Right cardiac atrium (tissue), 5 donors: ENCODE results near the gene ARHGAP15. TPM values are rescaled to one million over a fixed set of nuclear protein-coding genes. Genes with fewer than 3 reads are reported as not detected.

Source experiments
- ATAC-seq, 2 donors: fragments of 200-7000 bp; cut with Tn5 transposase; one replicate each; pipeline versions ENCODE4 v1.8.0 to v1.9.1; 2020; ENCODE audit warnings: moderate library complexity in 2 of 2, mild to moderate bottlenecking in 1 of 2
- DNase-seq, 3 donors: peaks; one replicate each; pipeline ENCODE4 v3.0.0-alpha.2; 2020
- H3K27ac ChIP-seq: one replicate; pipeline ENCODE4 v1.5.1; 2013; ENCODE audit warnings: mild to moderate bottlenecking, low read length, control low read depth, moderate library complexity
- H3K27me3 ChIP-seq: one replicate; pipeline ENCODE4 v1.6.1; 2013; ENCODE audit not compliant: control insufficient read depth, insufficient read depth
- H3K4me1 ChIP-seq: one replicate; pipeline ENCODE4 v1.6.1; 2013; ENCODE audit warnings: low read length; ENCODE audit not compliant: control insufficient read depth, insufficient read depth
- H3K4me3 ChIP-seq: one replicate; pipeline ENCODE4 v1.5.1; 2013; ENCODE audit warnings: low read length, control low read depth
- H3K9me3 ChIP-seq: one replicate; pipeline ENCODE4 v1.6.1; 2013; ENCODE audit warnings: low read length; ENCODE audit not compliant: control insufficient read depth
- WGBS: extraction: QIAGEN DNeasy Blood & Tissue Kit; methylation state at CpG from one replicate; pipeline ENCODE4 v1.1.7; 2013; 5-methylcytosine and 5-hydroxymethylcytosine counted together
- intact Hi-C, 4 donors: fragments of 100-400 bp; cut with DNase I; formaldehyde crosslinking; loops; one replicate each; pipeline versions ENCODE4 v1.11.0 to v1.14.0; 2022 to 2023
- polyA plus RNA-seq: library from polyadenylated mRNA; stranded (reverse); fragments of 200-250 nt; gene quantifications from one replicate; pipeline ENCODE4 v1.2.3, GENCODE V29; 2013
- total RNA-seq, 4 donors: library from RNA; stranded (reverse); fragmentation: NEBNext Ultra II Directional; extraction: Animal tissue kit (Norgen Biotek cat#: 25700); gene quantifications; one replicate each; pipeline ENCODE4 v1.2.1, GENCODE V29; 2021
- donor health status: healthy with polysubstance abuse.
- donor health status: DM: no; HTN: yes; CAD: no.
- donor health status: DM: no; HTN: no; CAD: no.
- donor health status: DM: no; HTN: yes; CAD: no; lungs with severe emphysema.
- donor health status: DM: yes; HTN: yes; CAD: no.

ARHGAP15 gene
- total and polyA plus RNA-seq, 5 donors = 4.5 to 8.4 (median 6.5) TPM

DNA sequence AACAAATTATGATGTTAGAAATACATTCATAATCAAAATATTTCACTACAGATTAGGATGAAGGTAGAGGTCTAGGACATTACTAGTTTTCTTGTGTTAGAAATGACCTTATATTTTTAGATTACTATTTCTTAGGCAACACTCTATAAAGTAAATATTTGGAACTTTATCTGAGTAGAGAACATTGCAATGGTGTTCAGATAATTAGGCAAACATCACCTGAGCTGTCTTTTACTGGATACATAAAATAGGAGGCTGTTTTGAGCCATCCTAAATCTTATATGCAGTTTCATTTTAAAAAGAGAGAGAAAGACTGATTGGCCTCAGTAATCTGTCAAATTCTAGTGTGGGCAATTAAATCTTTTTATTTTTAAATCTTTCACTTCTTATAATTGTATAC is 304.6 kb downstream of the ARHGAP15 start:
- no peak overlapping the region for H3K27ac ChIP-seq
- H3K27me3 ChIP-seq = no peaks in the 10 kb centered on the region
- H3K4me3 ChIP-seq = no peak overlapping the region
- ATAC-seq = no peak
- no peak for DNase-seq
- intact Hi-C loops = loop anchor here in 1 of 4 donors (5.0 kb wide), 1 partner anchor 48 kb away; no protein-coding TSS in a partner anchor
- H3K9me3 ChIP-seq = no peaks in the 10 kb centered on the region
- no peaks in the 10 kb centered on the region for H3K4me1 ChIP-seq

DNA sequence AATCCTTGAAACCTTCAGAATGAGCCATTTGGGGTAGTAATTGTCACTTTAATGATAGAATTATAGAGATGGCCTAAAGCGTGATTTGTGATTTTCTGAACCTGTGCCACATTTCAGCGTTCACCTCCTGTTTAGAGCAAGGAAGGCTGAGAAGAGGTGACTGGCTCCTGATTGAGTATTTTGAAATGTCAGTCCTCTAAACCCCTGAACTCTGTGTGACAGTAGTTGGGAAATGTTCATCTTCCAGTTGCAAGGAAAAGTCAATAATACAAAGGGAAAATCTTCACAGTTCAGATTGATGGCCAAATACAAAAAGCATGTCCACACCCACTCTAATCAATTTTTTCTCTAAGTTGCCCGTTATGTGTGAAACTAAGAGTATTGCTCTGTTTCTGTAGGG is 305.2 kb downstream of the ARHGAP15 start:
- peak overlapping the region; percentile 23 for H3K27ac ChIP-seq
- no peak for ATAC-seq
- intact Hi-C loops = loop anchor here in 1 of 4 donors (5.0 kb wide), 1 partner anchor 48 kb away; no protein-coding TSS in a partner anchor
- no peaks in the 10 kb centered on the region for H3K4me1 ChIP-seq
- H3K27me3 ChIP-seq = no peaks in the 10 kb centered on the region
- no peak for DNase-seq
- H3K4me3 ChIP-seq = peak overlapping the region; percentile 12
- no peaks in the 10 kb centered on the region for H3K9me3 ChIP-seq
- 57% methylated on average over 3 of the region's 3 CpGs for WGBS

DNA sequence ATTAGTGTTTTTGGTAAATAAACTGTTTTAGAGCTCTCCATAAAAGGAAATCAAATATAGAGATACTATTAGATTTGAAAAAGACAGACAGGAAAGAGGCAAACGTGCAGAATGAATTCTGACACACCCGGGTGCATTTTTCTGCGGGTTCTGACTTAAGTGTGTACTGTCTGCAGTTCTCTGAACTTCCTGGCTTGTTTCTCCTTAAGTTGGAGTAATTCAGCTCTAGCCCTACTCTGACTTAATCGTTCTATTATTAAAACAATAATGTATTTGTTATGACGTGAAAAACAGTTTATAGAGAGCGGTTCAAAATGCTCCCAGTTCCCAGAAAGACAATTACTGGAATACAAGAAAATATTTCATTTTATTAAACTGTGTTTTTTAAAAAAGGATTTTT is 305.9 kb downstream of the ARHGAP15 start:
- 35% methylated on average over 6 of the region's 6 CpGs for WGBS
- DNase-seq (no peak), ATAC-seq (peak in 1 of 2 donors; percentile 69)
- Histone ChIP-seq H3K4me1 (no peaks in the 10 kb centered on the region), H3K27me3 (no peaks in the 10 kb centered on the region), H3K4me3 (peak overlapping the region; percentile 40), H3K9me3 (no peaks in the 10 kb centered on the region), H3K27ac (no peak overlapping the region)
- intact Hi-C loops = no loop called here

DNA sequence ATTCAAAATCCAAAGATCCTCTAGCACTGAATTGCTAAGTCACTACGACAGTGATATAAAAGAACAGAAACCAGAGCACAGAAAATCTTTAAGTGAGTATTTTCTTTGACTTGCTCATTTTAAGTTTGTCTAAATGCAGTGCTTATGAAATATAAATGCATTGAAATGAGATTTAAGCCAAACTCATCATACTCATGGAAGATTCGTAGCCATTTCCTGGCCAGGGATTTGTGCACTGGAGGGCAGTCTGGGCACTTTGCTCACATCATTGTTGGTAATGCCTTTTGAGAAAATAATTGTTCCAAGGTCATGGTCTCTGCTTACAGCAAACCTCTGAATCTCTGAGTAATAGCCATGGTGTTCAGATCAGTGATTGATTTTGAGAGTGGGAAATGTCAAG is 307.7 kb downstream of the ARHGAP15 start:
- no peak for DNase-seq
- peak overlapping the region; percentile 22 for H3K4me3 ChIP-seq
- 55% methylated on average over 2 of the region's 2 CpGs for WGBS
- no peaks in the 10 kb centered on the region for H3K9me3 ChIP-seq
- intact Hi-C loops = no loop called here
- no peaks in the 10 kb centered on the region for H3K27me3 ChIP-seq
- no peak overlapping the region for H3K27ac ChIP-seq
- H3K4me1 ChIP-seq = no peaks in the 10 kb centered on the region
- no peak for ATAC-seq

DNA sequence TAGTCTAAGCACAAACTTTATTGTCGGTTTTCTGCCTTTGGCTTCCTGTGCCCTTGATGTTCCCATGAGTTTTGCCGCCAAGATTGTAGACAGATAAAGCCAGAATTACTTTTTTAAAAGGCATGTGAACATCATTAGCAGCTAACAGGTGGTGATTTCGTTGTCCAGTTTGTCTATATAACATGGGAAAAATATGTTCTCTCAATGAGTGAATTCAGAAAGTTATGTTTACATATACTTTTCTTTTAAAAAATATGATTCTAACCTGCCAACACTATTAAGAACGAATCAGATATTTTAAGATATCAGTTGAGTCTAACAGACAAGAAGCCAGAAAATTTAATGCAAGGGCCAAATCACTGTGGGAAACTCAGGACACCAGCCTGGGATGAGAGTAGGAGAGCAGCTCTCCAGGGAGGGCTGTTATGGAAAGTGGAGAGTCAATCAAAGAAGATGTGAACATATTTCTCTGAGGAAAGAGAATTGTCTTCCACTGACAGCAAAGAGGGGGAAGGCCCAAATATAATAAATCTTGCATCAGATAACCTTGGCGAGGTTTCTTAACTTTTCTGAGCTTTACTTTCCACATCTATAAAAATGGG is 311.3 kb downstream of the ARHGAP15 start:
- 51% methylated on average over 5 of the region's 5 CpGs for WGBS
- H3K9me3 ChIP-seq = no peaks in the 10 kb centered on the region
- H3K4me1 ChIP-seq = no peaks in the 10 kb centered on the region
- no peak for ATAC-seq
- no peak for DNase-seq
- no peaks in the 10 kb centered on the region for H3K27me3 ChIP-seq
- H3K4me3 ChIP-seq = no peak overlapping the region
- H3K27ac ChIP-seq = no peak overlapping the region
- intact Hi-C loops = no loop called here

DNA sequence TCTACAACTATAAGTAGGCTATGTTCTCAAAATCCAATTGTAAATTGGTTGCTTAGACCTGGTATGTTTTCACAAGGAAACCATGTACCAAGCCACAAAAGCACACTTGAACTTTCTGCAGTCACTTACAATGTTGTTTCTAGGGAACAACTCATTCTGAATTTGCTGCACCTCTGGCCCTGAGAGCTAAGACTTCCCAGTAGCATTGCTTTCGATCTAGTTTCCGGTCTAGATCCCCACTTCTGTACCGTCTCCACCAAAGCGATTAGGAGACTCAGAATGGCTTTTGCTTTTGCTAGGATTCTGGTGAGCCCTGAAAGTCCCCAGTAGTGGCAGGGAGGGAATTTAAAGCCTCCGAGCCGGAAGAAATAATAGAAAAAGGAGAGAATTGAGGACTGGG is 313.0 kb downstream of the ARHGAP15 start:
- DNase-seq = no peak
- Histone ChIP-seq H3K4me1 (no peaks in the 10 kb centered on the region), H3K9me3 (no peaks in the 10 kb centered on the region), H3K27me3 (no peaks in the 10 kb centered on the region), H3K4me3 (no peak overlapping the region), H3K27ac (no peak overlapping the region)
- ATAC-seq = peak; percentile 37 to 41
- intact Hi-C loops = no loop called here
- 49% methylated on average over 6 of the region's 6 CpGs for WGBS

DNA sequence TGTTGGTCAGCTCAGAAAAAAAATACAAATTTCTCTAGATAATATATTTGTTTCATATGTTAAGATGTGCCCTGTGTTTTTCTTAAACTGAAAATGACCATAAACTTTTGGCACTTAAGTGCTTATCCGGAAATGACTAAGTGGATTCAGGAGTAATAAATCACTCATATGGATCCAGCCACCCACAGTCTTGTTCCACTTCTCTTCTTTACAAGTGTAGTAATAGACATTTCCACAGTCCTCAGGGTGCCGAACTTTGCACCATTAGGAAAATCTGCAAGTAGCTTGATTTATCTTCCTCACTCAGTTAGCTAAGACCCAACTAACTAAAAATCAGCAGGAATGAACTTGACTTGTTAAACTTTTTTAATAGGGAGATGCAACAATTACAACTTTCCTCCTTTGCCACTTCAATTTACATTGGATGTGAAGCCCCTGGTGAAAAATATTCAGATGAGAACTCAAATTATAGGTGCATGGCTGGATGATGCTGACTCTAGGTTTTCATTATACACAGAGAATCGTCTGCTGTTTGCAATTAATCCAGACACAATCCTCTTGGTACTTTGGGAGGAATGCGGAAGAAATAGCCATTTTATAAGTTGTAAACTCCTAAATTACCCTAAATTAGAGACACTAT is 322.5 kb downstream of the ARHGAP15 start:
- intact Hi-C loops = no loop called here
- 76% methylated on average over 4 of the region's 4 CpGs for WGBS
- no peak for ATAC-seq
- Histone ChIP-seq H3K27ac (no peak overlapping the region), H3K27me3 (no peaks in the 10 kb centered on the region), H3K4me1 (no peaks in the 10 kb centered on the region), H3K4me3 (no peak overlapping the region), H3K9me3 (no peaks in the 10 kb centered on the region)
- DNase-seq = no peak

DNA sequence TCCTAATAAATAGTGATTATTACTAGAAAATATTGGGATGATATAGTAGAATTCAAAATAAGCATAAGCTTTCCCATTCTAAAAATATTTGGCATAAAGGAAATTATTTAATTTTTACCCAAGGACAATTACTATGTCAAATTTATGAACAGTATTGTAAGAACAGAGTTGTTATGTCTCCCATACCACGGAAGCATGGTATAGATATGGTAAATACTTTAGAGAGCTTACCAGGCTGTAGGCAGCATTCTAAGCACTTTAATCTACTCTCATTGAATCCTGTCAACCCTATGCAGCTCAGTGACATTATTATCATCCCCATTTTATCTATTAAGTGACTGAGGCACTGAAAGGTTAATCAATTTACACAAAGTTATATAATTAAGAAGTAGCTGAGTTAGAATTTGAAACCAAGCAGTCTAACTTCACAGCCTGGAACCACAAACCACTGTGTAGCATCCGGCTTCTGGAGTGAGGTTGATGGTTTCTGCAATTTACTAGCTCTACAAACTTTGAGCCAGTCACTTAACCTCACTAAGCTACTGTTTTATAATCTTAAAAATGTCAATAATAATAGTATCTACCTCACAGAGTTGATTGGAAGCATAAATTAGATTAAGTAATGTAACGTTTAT is 323.7 kb downstream of the ARHGAP15 start:
- ATAC-seq (no peak), DNase-seq (no peak)
- Histone ChIP-seq H3K4me3 (no peak overlapping the region), H3K27ac (no peak overlapping the region), H3K27me3 (no peaks in the 10 kb centered on the region), H3K9me3 (no peaks in the 10 kb centered on the region), H3K4me1 (no peaks in the 10 kb centered on the region)
- intact Hi-C loops = no loop called here
- 69% methylated on average over 3 of the region's 3 CpGs for WGBS

DNA sequence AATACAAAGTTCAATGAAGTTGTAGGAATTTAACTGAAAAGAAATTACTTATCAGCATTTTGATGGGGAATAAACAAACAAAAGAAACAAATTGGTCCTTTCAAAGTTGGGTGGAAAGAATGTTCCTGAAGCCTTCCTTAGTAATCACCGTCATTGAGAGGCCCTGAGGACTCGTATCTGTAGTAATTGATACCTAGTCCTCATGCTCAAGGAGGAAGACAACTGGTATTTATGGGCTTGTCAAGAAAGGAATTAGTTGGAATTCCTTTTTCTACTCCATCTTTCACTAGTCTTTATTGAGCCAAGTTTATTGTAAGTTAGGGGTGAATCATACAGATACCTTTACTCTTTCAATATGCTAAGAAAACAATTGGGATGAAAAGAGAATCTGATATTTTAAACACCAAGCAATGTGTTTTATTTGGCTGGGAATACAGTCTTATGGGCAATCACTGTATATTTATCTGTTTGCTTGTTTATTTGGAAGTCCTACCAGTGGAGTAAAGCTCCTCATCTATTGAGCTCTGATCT is 324.8 kb downstream of the ARHGAP15 start:
- ATAC-seq (no peak), DNase-seq (no peak)
- H3K27me3 ChIP-seq = no peaks in the 10 kb centered on the region
- no peaks in the 10 kb centered on the region for H3K4me1 ChIP-seq
- H3K4me3 ChIP-seq = no peak overlapping the region
- H3K27ac ChIP-seq = no peak overlapping the region
- 80% methylated on average over 2 of the region's 2 CpGs for WGBS
- no peaks in the 10 kb centered on the region for H3K9me3 ChIP-seq
- intact Hi-C loops = no loop called here

DNA sequence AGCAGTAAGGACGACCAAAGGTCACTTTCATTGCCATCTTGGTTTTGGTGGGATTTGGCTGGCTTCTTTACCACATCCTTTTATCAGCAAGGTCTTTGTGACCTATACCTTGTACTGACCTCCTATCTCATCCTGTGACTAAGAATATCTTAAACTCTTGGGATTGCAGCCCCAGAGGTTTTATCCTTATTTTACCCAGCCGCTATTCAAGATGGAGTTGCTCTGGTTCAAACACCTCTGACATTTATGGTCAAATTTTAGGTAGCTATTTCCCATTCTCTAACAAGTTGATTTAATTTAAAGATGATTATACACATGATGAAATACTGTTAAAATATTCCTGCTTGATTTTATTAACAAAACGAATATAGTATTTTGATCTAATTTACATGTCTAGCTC is 326.1 kb downstream of the ARHGAP15 start:
- Histone ChIP-seq H3K4me1 (no peaks in the 10 kb centered on the region), H3K27me3 (no peaks in the 10 kb centered on the region), H3K4me3 (no peak overlapping the region), H3K9me3 (no peaks in the 10 kb centered on the region), H3K27ac (no peak overlapping the region)
- DNase-seq = no peak
- ATAC-seq = no peak
- 87% methylated on average over 3 of the region's 3 CpGs for WGBS
- intact Hi-C loops = no loop called here
